Activated T-cell treated with anti-CD3 and anti-CD28 coated beads for 24 hours (primary cell): ENCODE data around the gene DNAAF5.

ENCODE experiments used
- DNase-seq: peaks from one replicate; pipeline ENCODE4 v3.0.0-alpha.2; 2020; ENCODE audit warnings: low read depth

The DNAAF5 gene

GRCh38 chr7:707296-708000 is 19.1 kb upstream of the DNAAF5 start:
- no peak for DNase-seq

DNA sequence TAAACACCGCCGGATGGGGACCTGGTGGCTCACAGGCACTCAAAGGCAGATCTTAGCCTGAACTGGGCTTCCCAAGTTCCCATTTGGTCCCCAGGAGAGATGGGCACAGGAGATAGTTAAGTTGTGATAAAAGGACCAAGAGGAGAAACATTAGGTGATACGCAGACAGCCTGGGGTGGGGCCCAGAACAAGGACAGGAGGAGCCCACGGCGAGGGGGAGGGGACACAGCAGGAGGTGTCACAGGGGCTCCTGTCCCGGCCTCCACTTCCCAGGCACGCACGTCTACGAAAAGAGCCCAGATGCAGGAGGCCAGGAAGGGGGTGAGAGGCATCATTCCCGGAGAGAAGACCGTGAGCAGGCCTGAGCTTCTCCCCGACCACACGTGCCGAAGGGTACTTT is 16.3 kb upstream of the DNAAF5 start:
- no peak for DNase-seq

GRCh38 chr7:711093-711921 is 15.2 kb upstream of the DNAAF5 start:
- DNase-seq, result no peak

- DNase-seq, result no peak
Measured at GRCh38 chr7:711922-712380, 14.5 kb upstream of the DNAAF5 start.

- DNase-seq, result no peak
Measured at GRCh38 chr7:712381-713138, 13.9 kb upstream of the DNAAF5 start.

- no peak for DNase-seq
Measured at GRCh38 chr7:713139-713457, 13.4 kb upstream of the DNAAF5 start.

DNA sequence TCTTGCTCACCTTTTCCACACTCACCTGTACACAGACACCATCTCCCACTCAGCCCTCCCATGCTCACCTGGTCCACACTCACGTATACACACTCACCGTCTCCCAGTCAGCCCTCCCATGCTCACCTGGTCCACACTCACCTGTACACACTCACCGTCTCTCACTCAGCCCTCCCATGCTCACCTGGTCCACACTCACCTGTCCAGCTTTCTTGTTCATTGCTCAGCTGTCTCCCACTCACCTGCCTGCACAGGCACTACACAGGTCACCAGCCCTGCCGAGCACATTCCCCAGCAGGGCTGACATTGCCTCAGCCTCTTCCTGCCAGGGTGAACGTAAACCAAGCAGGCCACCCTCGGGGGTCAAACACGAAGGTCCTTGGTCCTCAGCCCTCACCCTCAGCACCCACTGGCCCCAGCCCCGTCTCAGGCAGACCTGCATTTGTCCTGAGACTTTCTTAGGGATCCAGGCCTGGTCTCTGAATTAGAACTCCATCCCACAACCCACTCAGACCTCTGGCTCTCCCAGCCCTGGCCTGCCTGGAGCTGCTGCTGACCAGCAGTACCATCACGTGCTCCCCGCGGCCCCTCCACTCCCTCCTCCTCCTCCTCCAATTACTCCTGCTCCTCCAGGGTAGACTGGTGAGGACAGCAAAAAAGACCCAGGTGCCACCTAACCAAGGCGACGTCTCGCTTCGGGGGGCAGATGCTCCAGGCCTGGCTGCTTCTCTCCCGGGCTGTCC is 12.8 kb upstream of the DNAAF5 start:
- no peak for DNase-seq

DNA sequence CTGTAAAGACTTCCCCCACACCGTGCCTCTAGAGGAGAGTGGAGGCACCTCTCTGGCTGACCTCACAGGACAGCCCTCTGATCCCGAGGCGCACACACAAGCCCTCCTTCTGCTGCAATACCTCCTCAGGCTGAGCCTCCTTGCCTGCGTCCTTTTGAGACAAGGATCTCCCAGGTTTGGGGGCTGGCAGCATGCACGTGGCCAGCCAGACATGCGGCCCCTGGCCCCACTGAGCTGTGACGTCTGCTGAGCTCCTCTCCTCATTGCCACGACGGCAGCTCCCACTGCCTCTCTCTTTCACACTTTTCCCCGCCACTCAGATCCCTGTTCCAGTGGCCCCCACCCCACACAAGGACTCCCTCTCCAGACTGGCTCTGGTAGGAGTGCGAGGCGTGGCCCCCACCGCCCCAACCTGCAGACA is 12.2 kb upstream of the DNAAF5 start:
- DNase-seq, result no peak

GRCh38 chr7:716222-716621 is 10.3 kb upstream of the DNAAF5 start:
- DNase-seq, result no peak

DNA sequence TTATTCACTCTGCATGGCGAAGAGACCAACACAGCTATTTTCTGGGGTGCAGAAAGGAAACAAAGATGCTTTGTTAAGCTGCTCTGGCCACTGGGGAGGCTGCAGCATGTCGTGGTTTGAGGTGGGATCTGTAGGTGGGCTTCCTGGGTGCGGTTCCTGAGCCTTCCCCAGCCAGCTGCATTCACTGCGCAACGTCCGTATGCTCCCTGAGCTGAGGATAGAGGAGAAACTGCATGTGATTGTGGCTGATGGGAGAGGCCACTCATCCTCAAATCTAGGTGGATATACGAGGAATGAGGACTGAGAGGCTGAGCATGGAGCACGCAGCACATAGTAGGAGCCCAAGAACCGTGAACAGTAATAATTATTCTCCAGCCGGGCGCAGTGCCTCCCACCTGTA is 9.9 kb upstream of the DNAAF5 start:
- no peak for DNase-seq

- no peak for DNase-seq
Measured at GRCh38 chr7:721619-722248, 4.8 kb upstream of the DNAAF5 start.

DNA sequence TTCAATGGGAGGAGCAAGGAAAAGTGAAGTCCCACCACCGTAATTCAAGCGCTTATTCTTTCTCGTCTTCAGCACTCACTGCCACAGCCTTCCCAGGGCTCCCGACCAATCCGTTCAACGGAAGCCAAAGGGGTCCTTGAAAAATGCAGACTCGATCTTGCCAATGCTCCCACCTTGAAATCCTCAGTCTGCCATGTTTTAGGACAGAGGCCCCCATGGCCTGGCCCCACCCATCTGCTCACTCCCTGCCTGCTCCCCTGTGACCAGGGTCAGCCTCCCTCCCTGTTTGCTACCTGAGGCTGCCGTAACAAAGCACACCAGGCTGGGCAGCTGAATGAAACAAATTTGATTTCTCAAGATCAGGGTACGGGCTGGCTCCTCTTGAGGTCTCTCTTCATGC is 3.0 kb upstream of the DNAAF5 start:
- no peak for DNase-seq

GRCh38 chr7:724298-724697 is 2.2 kb upstream of the DNAAF5 start:
- no peak for DNase-seq

- no peak for DNase-seq
Measured at GRCh38 chr7:725223-726005, 1.1 kb upstream of the DNAAF5 start.

GRCh38 chr7:726854-727103 is 280 bp downstream of the DNAAF5 start:
- no peak for DNase-seq

DNA sequence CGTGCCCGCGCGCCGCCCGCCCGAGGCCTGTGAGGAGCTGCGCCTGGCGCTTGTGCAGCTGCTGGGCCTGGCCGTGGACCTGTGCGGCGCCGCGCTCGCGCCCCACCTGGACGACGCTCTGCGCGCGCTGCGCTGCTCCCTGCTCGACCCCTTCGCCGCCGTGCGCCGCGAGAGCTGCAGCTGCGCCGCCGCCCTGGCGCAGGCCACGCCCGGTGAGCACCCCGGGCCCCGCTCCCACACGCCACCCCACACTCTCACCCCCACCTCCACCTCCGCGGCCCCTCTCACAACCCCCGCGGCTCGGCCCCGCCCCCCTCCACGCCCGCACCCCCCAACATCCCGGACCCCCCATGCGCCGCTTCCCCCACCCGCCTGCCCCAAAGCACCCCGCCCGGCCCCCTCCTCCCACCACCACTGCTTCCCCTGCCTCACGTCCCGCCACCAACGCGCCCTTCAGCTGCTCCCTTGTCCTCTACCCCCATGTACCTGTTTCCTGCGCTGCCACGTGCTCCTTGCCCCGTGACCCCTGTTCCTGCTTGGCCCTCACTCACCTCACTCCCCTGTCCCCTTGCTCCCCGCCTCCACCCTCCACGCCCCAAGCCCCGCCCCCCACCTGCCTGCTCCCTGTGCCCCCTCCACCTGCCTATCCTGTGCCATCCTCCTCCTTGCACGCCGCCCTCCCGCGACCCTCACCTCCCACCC is 756 bp downstream of the DNAAF5 start, which contains the start of gene PRKAR1B:
PRKAR1B (minus strand) TSS at position 178 of the 702 bp plus-strand sequence. CDS start 15,776 bp downstream, outside the sequence.
- peak; percentile 20 for DNase-seq

- no peak for DNase-seq
Measured at GRCh38 chr7:727806-728460, 1.4 kb downstream of the DNAAF5 start.

- no peak for DNase-seq
Measured at GRCh38 chr7:728602-729001, 2.1 kb downstream of the DNAAF5 start.

- DNase-seq, result no peak
Measured at GRCh38 chr7:729140-730000, 2.9 kb downstream of the DNAAF5 start.
